ENCODE measurements around the gene GRAMD1A.

GRCh38 chr19:34994286-34994642 lies 5.9 kb upstream of the GRAMD1A start:
- TF ChIP-seq POLR2AphosphoS5 (IDR thresholded peaks at IDR 0.05; ENCODE audit: borderline replicate concordance, low read depth, low read length) (no peak), EZH2 (IDR thresholded peaks at IDR 0.05) (no peak)
